Activated CD4-positive, alpha-beta memory T cell treated with anti-CD3 and anti-CD28 coated beads for 36 hours (primary cell): ENCODE data around the gene TRIM46. TPM values are rescaled to one million over a fixed set of nuclear protein-coding genes. Genes with fewer than 3 reads are reported as not detected.

Source experiments
- CTCF ChIA-PET: fragments of 350-600 bp; sonication (Branson Sonifier 250); formaldehyde crosslinking; loops from one replicate; lab custom pipeline; 2021; ENCODE audit warnings: antibody characterized with exemption, inconsistent platforms; lab: Charles Lee
- POLR2A ChIA-PET: fragments of 350-600 bp; sonication (Branson Sonifier 250); formaldehyde crosslinking; loops from one replicate; lab custom pipeline; 2021; ENCODE audit warnings: antibody characterized with exemption; lab: Charles Lee
- DNase-seq: peaks from one replicate; pipeline ENCODE4 v3.0.0-alpha.2; 2020
- H3K27ac Mint-ChIP-seq: one replicate; pipeline ENCODE4 v1.8.0; 2021; ENCODE audit warnings: mixed read lengths
- H3K27me3 Mint-ChIP-seq: one replicate; pipeline ENCODE4 v1.8.0; 2021; ENCODE audit warnings: mixed read lengths
- H3K36me3 Mint-ChIP-seq: one replicate; pipeline ENCODE4 v1.8.0; 2021; ENCODE audit warnings: mixed read lengths
- H3K4me1 Mint-ChIP-seq: one replicate; pipeline ENCODE4 v1.8.0; 2021; ENCODE audit warnings: low read depth, mixed read lengths
- H3K4me3 Mint-ChIP-seq: one replicate; pipeline ENCODE4 v1.8.0; 2021; ENCODE audit warnings: mild to moderate bottlenecking, mixed read lengths
- H3K9me3 Mint-ChIP-seq: one replicate; pipeline ENCODE4 v1.8.0; 2021; ENCODE audit warnings: mixed read lengths
- intact Hi-C: fragments of 100-400 bp; cut with micrococcal nuclease; formaldehyde crosslinking; loops from one replicate; pipeline ENCODE4 v1.15.1; 2023
- total RNA-seq, 2 experiments: library from RNA; stranded (reverse); gene quantifications; one replicate each; pipeline ENCODE4 v1.2.3, GENCODE V29; 2021

Gene TRIM46
- total RNA-seq, 2 experiments from 2014 or later, result 6.3 to 7.1 TPM

DNA sequence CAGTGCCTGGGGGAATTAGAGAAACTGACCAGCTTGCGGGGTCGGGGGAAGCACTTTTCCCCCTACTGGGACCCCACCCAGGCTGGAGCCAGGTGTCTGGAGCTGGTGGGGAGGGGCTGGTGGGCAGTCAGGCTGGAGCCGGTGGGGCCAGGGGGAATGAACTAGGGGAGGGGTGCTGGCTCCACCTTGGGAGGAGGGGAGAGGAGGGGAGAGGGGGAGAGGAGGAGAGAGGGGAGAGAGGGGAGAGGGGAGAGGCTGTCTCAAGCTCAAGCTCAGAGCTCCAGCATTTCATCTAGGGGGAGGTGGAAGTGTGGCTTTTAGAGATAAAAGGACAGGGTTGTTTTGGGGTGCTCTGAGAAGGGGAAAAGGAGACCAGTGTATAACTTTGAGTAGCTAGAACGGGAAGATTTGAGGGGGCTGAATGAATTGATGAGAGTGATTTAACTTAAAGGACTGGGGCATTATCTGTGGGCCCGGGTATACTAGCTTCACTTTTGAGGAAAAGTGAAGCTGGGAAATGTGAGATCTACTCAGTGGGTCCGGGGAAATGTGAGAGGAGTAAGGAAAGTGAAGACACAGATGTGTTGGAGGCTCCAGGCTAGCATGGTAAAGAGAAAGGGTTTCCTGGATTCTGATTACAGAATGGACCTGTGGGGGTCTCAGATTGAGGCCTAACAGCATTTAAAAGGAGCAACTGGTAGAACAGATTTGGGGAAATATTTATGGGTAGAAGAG lies 43.2 kb upstream of the TRIM46 start:
- Mint-ChIP-seq H3K9me3 (no peaks in the 10 kb centered on the region), H3K27me3 (peaks cover 24% of the 10 kb centered on the region), H3K4me1 (peaks cover 37% of the 10 kb centered on the region), H3K36me3 (peaks cover 1% of the 10 kb centered on the region), H3K4me3 (no peak overlapping the region), H3K27ac (no peak overlapping the region)
- ChIA-PET POLR2A (no interaction called here), CTCF (interaction anchor here (1.2 to 1.5 kb wide), 4 partner anchors 39 to 69 kb away, joined by 3 to 6 read pairs (median 4); partner anchors contain the start of gene KRTCAP2)
- DNase-seq, result no peak
- intact Hi-C loops, result no loop called here

GRCh38 chr1:155131285-155131684 lies 42.4 kb upstream of the TRIM46 start:
- intact Hi-C loops, result no loop called here
- no peak overlapping the region for H3K27ac Mint-ChIP-seq
- POLR2A ChIA-PET, result no interaction called here
- peaks cover 37% of the 10 kb centered on the region for H3K4me1 Mint-ChIP-seq
- DNase-seq, result no peak
- CTCF ChIA-PET, result interaction anchor here (1.2 to 1.5 kb wide), 2 partner anchors 42 to 46 kb away, joined by 3 to 6 read pairs; partner anchors contain the start of gene KRTCAP2
- H3K27me3 Mint-ChIP-seq, result peaks cover 21% of the 10 kb centered on the region
- H3K36me3 Mint-ChIP-seq, result peaks cover 1% of the 10 kb centered on the region
- H3K4me3 Mint-ChIP-seq, result no peak overlapping the region
- no peaks in the 10 kb centered on the region for H3K9me3 Mint-ChIP-seq

- ChIA-PET POLR2A (no interaction called here), CTCF (interaction anchor here (1.1 to 4.3 kb wide), 2 partner anchors 40 to 47 kb away, joined by 3 to 19 read pairs; no protein-coding TSS in a partner anchor)
- no peak overlapping the region for H3K4me3 Mint-ChIP-seq
- DNase-seq, result no peak
- peaks cover 19% of the 10 kb centered on the region for H3K27me3 Mint-ChIP-seq
- no peak overlapping the region for H3K27ac Mint-ChIP-seq
- H3K9me3 Mint-ChIP-seq, result no peaks in the 10 kb centered on the region
- intact Hi-C loops, result no loop called here
- peaks cover 35% of the 10 kb centered on the region for H3K4me1 Mint-ChIP-seq
- peaks cover 1% of the 10 kb centered on the region for H3K36me3 Mint-ChIP-seq
These were observed 41.8 kb upstream of the TRIM46 start for GRCh38 chr1:155131856-155132255.

GRCh38 chr1:155133799-155134281 lies 39.8 kb upstream of the TRIM46 start:
- ChIA-PET POLR2A (interaction anchor here (1.4 kb wide), 1 partner anchor 60 kb away, joined by 4 read pairs; no protein-coding TSS in a partner anchor), CTCF (interaction anchor here (0.8 to 4.3 kb wide), 7 partner anchors 34 to 116 kb away, joined by 3 to 19 read pairs (median 3); partner anchors contain the start of gene KRTCAP2)
- Mint-ChIP-seq H3K9me3 (no peaks in the 10 kb centered on the region), H3K4me1 (peaks cover 37% of the 10 kb centered on the region), H3K36me3 (peaks cover 10% of the 10 kb centered on the region), H3K27me3 (peaks cover 5% of the 10 kb centered on the region), H3K27ac (no peak overlapping the region), H3K4me3 (no peak overlapping the region)
- DNase-seq, result no peak
- intact Hi-C loops, result loop anchor here (2.0 kb wide), 1 partner anchor 49 kb away; no protein-coding TSS in a partner anchor

DNA sequence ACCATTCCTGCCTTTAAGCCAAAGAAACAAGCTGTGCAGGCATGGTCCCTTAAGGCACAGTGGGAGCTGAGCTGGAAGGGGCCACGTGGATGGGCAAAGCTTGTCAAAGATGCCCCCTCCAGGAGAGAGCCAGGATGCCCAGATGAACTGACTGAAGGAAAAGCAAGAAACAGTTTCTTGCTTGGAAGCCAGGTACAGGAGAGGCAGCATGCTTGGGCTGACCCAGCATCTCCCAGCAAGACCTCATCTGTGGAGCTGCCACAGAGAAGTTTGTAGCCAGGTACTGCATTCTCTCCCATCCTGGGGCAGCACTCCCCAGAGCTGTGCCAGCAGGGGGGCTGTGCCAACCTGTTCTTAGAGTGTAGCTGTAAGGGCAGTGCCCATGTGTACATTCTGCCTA lies 39.3 kb upstream of the TRIM46 start:
- DNase-seq, result no peak
- POLR2A ChIA-PET, result interaction anchor here (1.0 to 1.4 kb wide), 3 partner anchors 43 to 134 kb away, joined by 3 to 4 read pairs (median 4); no protein-coding TSS in a partner anchor
- Mint-ChIP-seq H3K9me3 (no peaks in the 10 kb centered on the region), H3K27me3 (peaks cover 5% of the 10 kb centered on the region), H3K4me3 (peak overlapping the region; percentile 91), H3K4me1 (peaks cover 35% of the 10 kb centered on the region), H3K36me3 (peaks cover 12% of the 10 kb centered on the region), H3K27ac (peak overlapping the region; percentile 94)
- intact Hi-C loops, result loop anchor here (2.0 kb wide), 1 partner anchor 50 kb away; no protein-coding TSS in a partner anchor
- CTCF ChIA-PET, result interaction anchor here (0.9 to 4.3 kb wide), 9 partner anchors 33 to 135 kb away, joined by 3 to 19 read pairs (median 4); partner anchors contain the start of gene KRTCAP2

- DNase-seq, result peak; percentile 92
- intact Hi-C loops, result loop anchor here (1.0 to 5.0 kb wide), 4 partner anchors 38 to 134 kb away; partner anchors contain the start of genes KRTCAP2 and TRIM46
- Mint-ChIP-seq H3K4me1 (peaks cover 32% of the 10 kb centered on the region), H3K27me3 (peaks cover under 1% of the 10 kb centered on the region), H3K9me3 (no peaks in the 10 kb centered on the region), H3K27ac (peak overlapping the region; percentile 94), H3K36me3 (peaks cover 17% of the 10 kb centered on the region), H3K4me3 (peak overlapping the region; percentile 91)
- ChIA-PET POLR2A (interaction anchor here (0.6 to 1.4 kb wide), 4 partner anchors 43 to 135 kb away, joined by 3 to 4 read pairs (median 4); no protein-coding TSS in a partner anchor), CTCF (interaction anchor here (0.9 to 4.3 kb wide), 9 partner anchors 38 to 136 kb away, joined by 3 to 19 read pairs (median 4); partner anchors contain the start of gene KRTCAP2)
These were observed 38.7 kb upstream of the TRIM46 start for GRCh38 chr1:155134880-155135414.

DNA sequence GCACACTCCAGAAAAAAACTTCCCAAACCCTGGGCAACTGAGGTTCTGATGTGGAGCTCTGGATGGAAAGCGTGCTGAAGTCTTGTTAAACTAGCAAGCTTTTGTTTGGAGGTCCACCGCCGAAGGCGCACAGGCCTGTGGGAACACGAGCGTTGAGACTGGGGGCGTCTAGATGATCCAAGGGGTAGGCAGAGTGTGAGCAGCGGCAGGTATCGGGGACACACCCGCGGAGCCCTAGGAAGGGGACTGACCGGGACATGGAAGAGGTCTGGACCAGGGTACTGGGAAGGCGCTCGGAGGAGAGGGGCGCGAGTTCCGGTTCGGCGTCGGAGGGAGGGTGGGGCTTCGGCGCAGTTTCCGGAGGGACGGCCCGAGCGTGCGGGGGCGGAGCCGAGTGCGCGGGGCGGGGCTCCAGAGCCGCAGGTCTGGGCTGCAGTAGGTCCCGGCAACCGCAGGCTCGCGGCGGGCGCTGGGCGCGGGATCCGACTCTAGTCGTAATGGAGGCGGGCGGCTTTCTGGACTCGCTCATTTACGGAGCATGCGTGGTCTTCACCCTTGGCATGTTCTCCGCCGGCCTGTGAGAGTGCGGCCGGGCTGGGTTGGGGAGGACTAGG lies 38.1 kb upstream of the TRIM46 start, which contains the start of gene SLC50A1:
TSS of gene SLC50A1 (plus strand) at position 438 of the 614 bp plus-strand sequence. CDS start at position 498, 60 bp downstream.
- Mint-ChIP-seq H3K27me3 (no peaks in the 10 kb centered on the region), H3K36me3 (peaks cover 19% of the 10 kb centered on the region), H3K4me1 (peaks cover 35% of the 10 kb centered on the region), H3K27ac (peak within 1 kb of the TSS; percentile 94), H3K4me3 (peak within 1 kb of the TSS; percentile 91), H3K9me3 (no peaks in the 10 kb centered on the region)
- intact Hi-C loops, result loop anchor here (1.0 to 5.0 kb wide), 4 partner anchors 38 to 134 kb away; partner anchors contain the start of genes KRTCAP2 and TRIM46
- peak; percentile 96 for DNase-seq
- ChIA-PET CTCF (interaction anchor here (1.0 to 4.3 kb wide), 8 partner anchors 32 to 136 kb away, joined by 4 to 21 read pairs (median 9); partner anchors contain the start of gene KRTCAP2), POLR2A (interaction anchor here (0.6 to 1.4 kb wide), 6 partner anchors 10 to 464 kb away, joined by 3 to 4 read pairs (median 4); no protein-coding TSS in a partner anchor)

DNA sequence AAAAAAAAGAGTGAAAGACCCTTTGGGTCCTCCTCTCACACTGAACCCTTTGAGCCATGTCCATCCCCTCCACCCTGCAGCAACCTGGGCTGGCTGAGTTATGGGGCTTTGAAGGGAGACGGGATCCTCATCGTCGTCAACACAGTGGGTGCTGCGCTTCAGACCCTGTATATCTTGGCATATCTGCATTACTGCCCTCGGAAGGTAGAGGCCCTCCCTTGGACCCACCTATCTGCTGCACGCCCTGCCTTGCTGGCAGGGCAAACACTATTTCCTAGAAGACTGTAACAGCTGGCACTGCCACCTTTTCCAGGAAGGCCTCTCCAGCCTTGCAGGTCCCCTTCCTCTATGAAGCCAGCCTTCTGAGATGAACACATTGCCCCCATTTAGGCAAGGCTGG lies 36.9 kb upstream of the TRIM46 start:
- Mint-ChIP-seq H3K4me1 (peaks cover 37% of the 10 kb centered on the region), H3K4me3 (peak overlapping the region; percentile 91), H3K27me3 (no peaks in the 10 kb centered on the region), H3K36me3 (peaks cover 19% of the 10 kb centered on the region), H3K27ac (peak overlapping the region; percentile 94), H3K9me3 (no peaks in the 10 kb centered on the region)
- POLR2A ChIA-PET, result interaction anchor here (0.7 to 2.0 kb wide), 3 partner anchors 37 to 57 kb away, joined by 3 to 8 read pairs (median 3); partner anchors contain the start of genes KRTCAP2 and TRIM46
- peak; percentile 26 for DNase-seq
- CTCF ChIA-PET, result interaction anchor here (0.7 to 3.7 kb wide), 10 partner anchors 31 to 114 kb away, joined by 3 to 21 read pairs (median 6); partner anchors contain the start of genes KRTCAP2 and TRIM46
- intact Hi-C loops, result loop anchor here (5.0 kb wide), 1 partner anchor 106 kb away; a partner anchor contains a TSS

DNA sequence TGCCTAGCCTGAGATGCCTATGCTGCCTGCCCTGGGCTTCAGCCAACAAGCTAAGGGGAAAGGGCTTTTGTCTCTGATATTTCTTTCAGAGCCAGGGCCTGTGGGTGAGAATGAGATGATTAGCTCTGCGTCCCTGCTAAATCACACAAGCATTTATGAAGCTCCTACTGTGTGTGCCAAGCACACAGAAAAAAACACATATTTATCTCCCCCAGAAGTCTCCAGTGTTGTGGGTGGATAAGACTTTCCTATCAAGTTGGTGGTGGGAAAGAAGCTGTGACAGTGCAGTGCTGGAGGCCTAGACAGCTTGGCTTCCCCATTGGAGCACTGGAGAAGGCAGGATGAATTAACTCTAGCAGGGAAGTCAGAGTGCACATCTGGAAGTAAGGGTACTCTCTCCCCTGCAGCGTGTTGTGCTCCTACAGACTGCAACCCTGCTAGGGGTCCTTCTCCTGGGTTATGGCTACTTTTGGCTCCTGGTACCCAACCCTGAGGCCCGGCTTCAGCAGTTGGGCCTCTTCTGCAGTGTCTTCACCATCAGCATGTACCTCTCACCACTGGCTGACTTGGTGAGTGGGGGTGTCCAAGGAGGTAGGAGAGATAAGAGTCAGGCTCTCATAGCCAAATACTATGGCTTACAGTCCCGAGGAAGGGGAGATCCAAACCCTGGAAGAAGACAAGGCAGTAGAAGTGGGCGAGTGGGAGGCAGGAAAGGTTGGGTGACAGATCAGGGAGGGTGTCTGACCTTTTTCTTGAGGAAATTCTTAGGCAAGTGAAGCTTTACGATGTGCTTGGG lies 36.3 kb upstream of the TRIM46 start:
- H3K4me1 Mint-ChIP-seq, result peaks cover 37% of the 10 kb centered on the region
- intact Hi-C loops, result loop anchor here (5.0 kb wide), 1 partner anchor 105 kb away; a partner anchor contains a TSS
- CTCF ChIA-PET, result interaction anchor here (0.7 to 3.7 kb wide), 7 partner anchors 30 to 76 kb away, joined by 3 to 21 read pairs (median 4); partner anchors contain the start of genes KRTCAP2 and TRIM46

More for the DNA sequence above, 36.3 kb upstream of the TRIM46 start:
- POLR2A ChIA-PET, result interaction anchor here (1.1 to 2.0 kb wide), 3 partner anchors 36 to 57 kb away, joined by 3 to 8 read pairs (median 3); partner anchors contain the start of gene KRTCAP2
- no peaks in the 10 kb centered on the region for H3K9me3 Mint-ChIP-seq
- H3K27me3 Mint-ChIP-seq, result no peaks in the 10 kb centered on the region
- peak overlapping the region; percentile 94 for H3K27ac Mint-ChIP-seq
- DNase-seq, result no peak
- H3K4me3 Mint-ChIP-seq, result peak overlapping the region; percentile 91
- peaks cover 17% of the 10 kb centered on the region for H3K36me3 Mint-ChIP-seq
